ENCODE measurements around the gene ANAPC2. TPM values are rescaled to one million over a fixed set of nuclear protein-coding genes. Genes with fewer than 3 reads are reported as not detected.

ANAPC2 gene
- total and polyA plus RNA-seq, 9 donors, result 8.0 to 61.5 (median 50.6) TPM

- no peak overlapping the region for H3K27ac ChIP-seq
- DNase-seq, result no peak
- intact Hi-C loops (cut with DNase I), result no loop called here
- H3K4me1 ChIP-seq (ENCODE audit: insufficient read depth), result peaks cover 2% of the 10 kb centered on the region
- H3K4me3 ChIP-seq, result no peak overlapping the region
- WGBS, 3 donors, result 2 to 8% (median 3%) methylated on average over 61 to 74 of the region's 74 CpGs
- H3K36me3 ChIP-seq, result no peaks in the 10 kb centered on the region
- peaks cover 25% of the 10 kb centered on the region for H3K27me3 ChIP-seq
- no peaks in the 10 kb centered on the region for H3K9me3 ChIP-seq
- TF ChIP-seq POLR2A (IDR thresholded peaks at IDR 0.05), result no peak
- no peak for TF ChIP-seq EP300 (IDR thresholded peaks at IDR 0.05)
- TF ChIP-seq CTCF (IDR thresholded peaks at IDR 0.05), result no peak
Observed at GRCh38 chr9:137162505-137163364, 25.6 kb downstream of the ANAPC2 start.

- no peak for DNase-seq
- H3K9me3 ChIP-seq, result no peaks in the 10 kb centered on the region
- H3K27ac ChIP-seq, result no peak overlapping the region
- peaks cover 20% of the 10 kb centered on the region for H3K27me3 ChIP-seq
- intact Hi-C loops (cut with DNase I), result no loop called here
- 1 to 2% (median 2%) methylated on average over 43 to 69 of the region's 71 CpGs for WGBS, 3 donors
- peaks cover 2% of the 10 kb centered on the region for H3K4me1 ChIP-seq (ENCODE audit: insufficient read depth)
- no peaks in the 10 kb centered on the region for H3K36me3 ChIP-seq
- no peak overlapping the region for H3K4me3 ChIP-seq
- TF ChIP-seq EP300 (IDR thresholded peaks at IDR 0.05), result no peak
- TF ChIP-seq CTCF (IDR thresholded peaks at IDR 0.05), result no peak
- no peak for TF ChIP-seq POLR2A (IDR thresholded peaks at IDR 0.05)
Observed at GRCh38 chr9:137161558-137162486, 26.5 kb downstream of the ANAPC2 start.

- Histone ChIP-seq H3K27me3 (peaks cover 13% of the 10 kb centered on the region), H3K36me3 (no peaks in the 10 kb centered on the region), H3K27ac (no peak overlapping the region), H3K4me1 (ENCODE audit: insufficient read depth) (peaks cover 6% of the 10 kb centered on the region), H3K9me3 (no peaks in the 10 kb centered on the region), H3K4me3 (no peak overlapping the region)
- TF ChIP-seq POLR2A (IDR thresholded peaks at IDR 0.05) (no peak), EP300 (IDR thresholded peaks at IDR 0.05) (no peak), CTCF (IDR thresholded peaks at IDR 0.05) (no peak)
- intact Hi-C loops (cut with DNase I), result no loop called here
- WGBS, 3 donors, result 21 to 33% (median 29%) methylated on average over 39 to 56 of the region's 56 CpGs
- DNase-seq, result no peak
Observed at GRCh38 chr9:137160716-137161557, 27.4 kb downstream of the ANAPC2 start.

GRCh38 chr9:137160054-137160425, 28.3 kb downstream of the ANAPC2 start:
- intact Hi-C loops (cut with DNase I), result no loop called here

More at GRCh38 chr9:137160054-137160425, 28.3 kb downstream of the ANAPC2 start:
- Histone ChIP-seq H3K9me3 (no peaks in the 10 kb centered on the region), H3K27ac (no peak overlapping the region), H3K27me3 (peaks cover 8% of the 10 kb centered on the region), H3K4me1 (ENCODE audit: insufficient read depth) (peaks cover 6% of the 10 kb centered on the region), H3K4me3 (no peak overlapping the region), H3K36me3 (no peaks in the 10 kb centered on the region)
- WGBS, 3 donors, result 49 to 65% (median 53%) methylated on average over 17 of the region's 17 CpGs
- TF ChIP-seq CTCF (IDR thresholded peaks at IDR 0.05) (no peak), POLR2A (IDR thresholded peaks at IDR 0.05) (no peak), EP300 (IDR thresholded peaks at IDR 0.05) (no peak)
- no peak for DNase-seq

Data from ovary (tissue), 9 donors.